H1 (cell line): Measurements from ENCODE around the gene TMPRSS4. TPM values are rescaled to one million over a fixed set of nuclear protein-coding genes. Genes with fewer than 3 reads are reported as not detected.

Source experiments
- CTCF ChIA-PET: fragments of 300-600 bp; sonication (Branson Sonifier 250); formaldehyde crosslinking; loops from one replicate; lab custom pipeline; 2021; ENCODE audit not compliant: partially characterized antibody; lab: Charles Lee
- POLR2A ChIA-PET: fragments of 300-600 bp; sonication (Branson Sonifier 250); formaldehyde crosslinking; loops from one replicate; lab custom pipeline; 2021; ENCODE audit warnings: inconsistent platforms; ENCODE audit not compliant: partially characterized antibody; lab: Charles Lee
- DNase-seq, 2 experiments: peaks; one replicate each; pipeline versions ENCODE4 v3.0.0 to v3.0.0-alpha.2; 2010 to 2022; ENCODE audit warnings: low spot score in 2 of 2, low read depth in 1 of 2, mixed read lengths in 1 of 2
- FAIRE-seq: peaks from 2 replicates; lab custom pipeline; 2011; peaks lifted over from hg19 to GRCh38; lab: Jason Lieb, UNC
- H2AFZ ChIP-seq: 2 replicates; pipeline ENCODE4 v1.8.1; 2012; ENCODE audit warnings: low read length, inconsistent platforms
- H2AK5ac ChIP-seq: 2 replicates; pipeline ENCODE4 v1.6.1; 2013; ENCODE audit warnings: low read depth, low read length
- H2BK120ac ChIP-seq: replicated peaks from 2 replicates; pipeline ENCODE3; 2013; ENCODE audit warnings: low read depth, low read length, inconsistent platforms
- H2BK12ac ChIP-seq: 2 replicates; pipeline ENCODE4 v1.6.1; 2013; ENCODE audit warnings: low read depth, low read length
- H2BK15ac ChIP-seq: 2 replicates; pipeline ENCODE4 v1.6.1; 2013; ENCODE audit warnings: low read length
- H2BK20ac ChIP-seq: 2 replicates; pipeline ENCODE4 v1.6.1; 2013; ENCODE audit warnings: low read length
- H2BK5ac ChIP-seq: 2 replicates; pipeline ENCODE4 v1.6.1; 2013; ENCODE audit warnings: low read depth, low read length
- H3K14ac ChIP-seq: 2 replicates; pipeline ENCODE4 v1.6.1; 2013; ENCODE audit warnings: inconsistent platforms; ENCODE audit not compliant: insufficient read length
- H3K18ac ChIP-seq: 2 replicates; pipeline ENCODE4 v1.6.1; 2013; ENCODE audit warnings: low read length; ENCODE audit errors: extremely low read depth
- H3K23ac ChIP-seq: 2 replicates; pipeline ENCODE4 v1.6.1; 2013; ENCODE audit warnings: inconsistent platforms; ENCODE audit not compliant: insufficient read length
- H3K23me2 ChIP-seq: 2 replicates; pipeline ENCODE4 v1.6.1; 2013; ENCODE audit warnings: low read depth, low read length
- H3K27ac ChIP-seq: 2 replicates; pipeline ENCODE4 v1.6.1; 2011; ENCODE audit warnings: low read depth, low read length, inconsistent platforms
- H3K27me3 ChIP-seq, 4 experiments: replicated peaks in 1 of 4; 1 replicate in 1 of 4; 2 replicates in 3 of 4; pipeline versions ENCODE4 v1.6.1 to v1.8.1; 2011 to 2013; ENCODE audit warnings: low read length in 3 of 4, mild to moderate bottlenecking in 3 of 4, inconsistent platforms in 2 of 4, mixed read lengths in 2 of 4, moderate library complexity in 1 of 4; ENCODE audit not compliant: control insufficient read depth in 3 of 4, insufficient read depth in 3 of 4; ENCODE audit errors: extremely low read depth in 1 of 4
- H3K36me3 ChIP-seq, 4 experiments: 2 replicates each; pipeline versions ENCODE4 v1.6.1 to v1.8.1; 2011 to 2013; ENCODE audit warnings: mild to moderate bottlenecking in 4 of 4, low read length in 3 of 4, moderate library complexity in 2 of 4, control low read depth in 1 of 4, inconsistent platforms in 1 of 4; ENCODE audit not compliant: insufficient read depth in 4 of 4, control insufficient read depth in 2 of 4
- H3K4ac ChIP-seq: replicated peaks from 2 replicates; pipeline ENCODE3; 2013; ENCODE audit warnings: low read length, low read depth, mixed read lengths, inconsistent platforms; ENCODE audit not compliant: insufficient read length
- H3K4me1 ChIP-seq, 4 experiments: replicated peaks in 1 of 4; 1 replicate in 1 of 4; 2 replicates in 3 of 4; pipeline versions ENCODE4 v1.6.1 to v1.8.1; 2011 to 2013; ENCODE audit warnings: low read length in 3 of 4, inconsistent platforms in 2 of 4, mixed read lengths in 1 of 4; ENCODE audit not compliant: insufficient read depth in 4 of 4, control insufficient read depth in 3 of 4
- H3K4me2 ChIP-seq, 2 experiments: 2 replicates each; pipeline versions ENCODE4 v1.6.1 to v1.8.1; 2011 to 2013; ENCODE audit warnings: low read depth in 2 of 2, low read length in 2 of 2, control low read depth in 1 of 2, inconsistent platforms in 1 of 2, mild to moderate bottlenecking in 1 of 2; ENCODE audit not compliant: insufficient read depth in 1 of 2
- H3K4me3 ChIP-seq, 4 experiments: fragments of 200-600, 300-600 bp in 1 of 4; sonication (generic), shearing (Covaris generic), sonication (Bioruptor Twin) in 1 of 4; 2 replicates each; pipeline versions ENCODE4 v1.5.1 to v1.8.1; 2011 to 2016; ENCODE audit warnings: low read length in 4 of 4, low read depth in 3 of 4, control low read depth in 2 of 4, inconsistent platforms in 2 of 4, mild to moderate bottlenecking in 2 of 4, mixed read lengths in 1 of 4, moderate library complexity in 1 of 4; ENCODE audit not compliant: insufficient read depth in 2 of 4; ENCODE audit errors: extremely low read depth in 1 of 4
- H3K56ac ChIP-seq: replicated peaks from 2 replicates; pipeline ENCODE3; 2013; ENCODE audit warnings: low read depth, mild to moderate bottlenecking, mixed read lengths, low read length, inconsistent platforms; ENCODE audit not compliant: insufficient read length
- H3K79me1 ChIP-seq: 2 replicates; pipeline ENCODE4 v1.6.1; 2013; ENCODE audit warnings: low read depth, low read length, control low read depth
- H3K79me2 ChIP-seq, 2 experiments: 2 replicates each; pipeline versions ENCODE4 v1.6.1 to v1.8.1; 2012 to 2013; ENCODE audit warnings: low read length in 2 of 2, mild to moderate bottlenecking in 2 of 2, inconsistent platforms in 1 of 2; ENCODE audit not compliant: insufficient read depth in 2 of 2, control insufficient read depth in 1 of 2
- H3K9ac ChIP-seq, 4 experiments: replicated peaks in 1 of 4; 1 replicate in 1 of 4; 2 replicates in 3 of 4; pipeline versions ENCODE4 v1.6.1 to v1.8.1; 2011 to 2013; ENCODE audit warnings: low read depth in 3 of 4, low read length in 3 of 4, control low read depth in 2 of 4, mild to moderate bottlenecking in 2 of 4, moderate library complexity in 2 of 4, inconsistent platforms in 1 of 4; ENCODE audit errors: extremely low read depth in 1 of 4
- H3K9me3 ChIP-seq, 2 experiments: 2 replicates each; pipeline versions ENCODE4 v1.6.1 to v1.8.1; 2012 to 2013; ENCODE audit warnings: mild to moderate bottlenecking in 2 of 2, moderate library complexity in 2 of 2, control low read depth in 1 of 2, inconsistent platforms in 1 of 2, low read depth in 1 of 2, low read length in 1 of 2, mixed read lengths in 1 of 2; ENCODE audit not compliant: insufficient read depth in 2 of 2
- H4K20me1 ChIP-seq, 2 experiments: replicated peaks in 1 of 2; 2 replicates each; pipeline versions ENCODE3 to v1.8.1; 2011 to 2013; ENCODE audit warnings: inconsistent platforms in 2 of 2, low read length in 2 of 2, mild to moderate bottlenecking in 1 of 2; ENCODE audit not compliant: insufficient read depth in 2 of 2, control insufficient read depth in 1 of 2
- H4K5ac ChIP-seq: 2 replicates; pipeline ENCODE4 v1.6.1; 2013; ENCODE audit warnings: low read length, low read depth, mixed read lengths, inconsistent platforms; ENCODE audit not compliant: insufficient read length
- H4K8ac ChIP-seq: 2 replicates; pipeline ENCODE4 v1.8.0; 2013; ENCODE audit warnings: mild to moderate bottlenecking, moderate library complexity, low read length, inconsistent platforms; ENCODE audit not compliant: insufficient read depth; ENCODE audit errors: extremely low read depth
- H4K91ac ChIP-seq: replicated peaks from 2 replicates; pipeline ENCODE3; 2013; ENCODE audit warnings: low read length, mixed read lengths, inconsistent platforms; ENCODE audit not compliant: insufficient read length
- ASH2L ChIP-seq: fragments of 200-600, 300-600 bp; sonication (generic); IDR thresholded peaks from one replicate; pipeline ENCODE4 v1.7.1; 2017; ENCODE audit warnings: low read length
- GABPA ChIP-seq: IDR thresholded peaks from 2 replicates; pipeline ENCODE4 v1.6.1; 2011; ENCODE audit warnings: mild to moderate bottlenecking, low read length, moderate library complexity, borderline replicate concordance; ENCODE audit not compliant: insufficient read depth
- KDM4A ChIP-seq: IDR thresholded peaks from one replicate; pipeline ENCODE4 v1.7.1; 2012; ENCODE audit warnings: low read depth, mild to moderate bottlenecking, moderate library complexity, low read length, inconsistent platforms; ENCODE audit not compliant: severe bottlenecking
- MAX ChIP-seq: IDR thresholded peaks from 2 replicates; pipeline ENCODE4 v1.6.1; 2012; ENCODE audit warnings: inconsistent platforms
- SIRT6 ChIP-seq: IDR thresholded peaks from one replicate; pipeline ENCODE4 v1.7.1; 2012; ENCODE audit warnings: low read length, inconsistent platforms
- TAF1 ChIP-seq: IDR thresholded peaks from 2 replicates; pipeline ENCODE4 v1.6.1; 2011; ENCODE audit warnings: mild to moderate bottlenecking, low read depth, low read length
- WGBS, 2 experiments: shearing (Covaris generic) in 1 of 2; methylation state at CpG; one replicate each; pipeline versions ENCODE4 v1.1.6 to v1.1.7; 2013 to 2015; ENCODE audit warnings: low lambda C conversion rate in 2 of 2, mixed read lengths in 2 of 2, inconsistent platforms in 1 of 2, low coverage in 1 of 2, missing lambda C conversion rate in 1 of 2; ENCODE audit not compliant: insufficient replicate concordance in 2 of 2, insufficient coverage in 1 of 2, insufficient read length in 1 of 2; ENCODE audit errors: extremely low coverage in 1 of 2, missing lambda C conversion rate in 1 of 2; 5-methylcytosine and 5-hydroxymethylcytosine counted together
- polyA plus RNA-seq, 7 experiments: library from polyadenylated mRNA; depleted of rRNA in 3 of 7; stranded (reverse) in 5 of 7; unstranded in 2 of 7; fragments of >200 nt in 5 of 7; fragments of 200-250 nt in 2 of 7; gene quantifications; 1 replicate in 5 of 7; 2 replicates in 1 of 7; 4 replicates in 1 of 7; pipeline versions ENCODE4 v1.2.1 to v1.2.3, GENCODE V29; 2011 to 2013; ENCODE audit warnings: missing spikeins in 2 of 7, mixed read lengths in 2 of 7
- total RNA-seq: library from RNA; stranded (reverse); fragmentation: NEBNext Ultra II Directional; extraction: Animal tissue kit (Norgen Biotek cat#: 25700); gene quantifications from 2 replicates; pipeline ENCODE4 v1.2.1, GENCODE V29; 2021

TMPRSS4 gene
- total and polyA plus RNA-seq, 2 of the 8 experiments (the other 6 are each of a cell fraction or from before 2014, with no cell fraction given) = 0.11 to 0.58 TPM

GRCh38 chr11:118059246-118059940 lies 17.5 kb upstream of the TMPRSS4 start:
- no peak for DNase-seq
- POLR2A ChIA-PET = no interaction called here
- TF ChIP-seq ASH2L (no peak), TAF1 (no peak), KDM4A (no peak), SIRT6 (no peak), GABPA (no peak), MAX (no peak)

More at GRCh38 chr11:118059246-118059940, 17.5 kb upstream of the TMPRSS4 start:
- Histone ChIP-seq H4K20me1 (no peaks in the 10 kb centered on the region), H3K9me3 (no peaks in the 10 kb centered on the region), H3K18ac (no peak overlapping the region), H3K9ac (no peak overlapping the region), H4K91ac (no peak overlapping the region), H4K5ac (no peak overlapping the region), H3K27me3 (no peaks in the 10 kb centered on the region), H2AFZ (no peak overlapping the region), H3K79me1 (no peaks in the 10 kb centered on the region), H2BK12ac (no peak overlapping the region), H2AK5ac (no peak overlapping the region), H3K4me3 (no peak overlapping the region), H3K4ac (no peak overlapping the region), H3K56ac (no peak overlapping the region), H2BK120ac (no peak overlapping the region), H3K23ac (no peak overlapping the region), H4K8ac (no peak overlapping the region), H3K14ac (no peak overlapping the region), H2BK20ac (no peak overlapping the region), H3K23me2 (no peaks in the 10 kb centered on the region), H3K4me1 (no peaks in the 10 kb centered on the region), H2BK5ac (no peak overlapping the region), H2BK15ac (no peak overlapping the region), H3K4me2 (no peak overlapping the region), H3K36me3 (no peaks in the 10 kb centered on the region), H3K79me2 (no peaks in the 10 kb centered on the region), H3K27ac (no peak overlapping the region)
- CTCF ChIA-PET = interaction anchor here (1.0 to 2.2 kb wide), 4 partner anchors 112 to 241 kb away, joined by 3 to 8 read pairs (median 3); no protein-coding TSS in a partner anchor
- no peak for FAIRE-seq
- 91% methylated on average over 11 of the region's 11 CpGs; no CpG with 5 or more reads in 1 of the 2 experiments for WGBS, 2 experiments
